HepG2 (cell line): ENCODE measurements around the gene ZNF320. TPM values are rescaled to one million over a fixed set of nuclear protein-coding genes. Genes with fewer than 3 reads are reported as not detected.

Experiments used
- CENPX ChIP-seq: sonication (generic); formaldehyde crosslinking; IDR thresholded peaks from 2 replicates; pipeline ENCODE4 v1.9.0; 2021; ENCODE audit warnings: mild to moderate bottlenecking, missing genetic modification reagents, moderate library complexity
- DNMT3B ChIP-seq: conservative IDR thresholded peaks from 2 replicates; pipeline ENCODE4 v1.6.1; 2016; ENCODE audit warnings: missing biosample characterization, control low read depth
- GZF1 ChIP-seq: sonication (generic); formaldehyde crosslinking; IDR thresholded peaks from 2 replicates; pipeline ENCODE4 v1.5.1; 2020; ENCODE audit warnings: mild to moderate bottlenecking, missing genetic modification reagents
- IRF2 ChIP-seq: IDR thresholded peaks from 2 replicates; pipeline ENCODE4 v1.6.1; 2018; ENCODE audit warnings: missing genetic modification reagents, missing compliant biosample characterization
- IRF9 ChIP-seq: sonication (generic); formaldehyde crosslinking; IDR thresholded peaks from 2 replicates; pipeline ENCODE4 v1.8.0; 2022; ENCODE audit warnings: missing genetic modification reagents, mild to moderate bottlenecking, borderline replicate concordance
- NFKBIZ ChIP-seq: IDR thresholded peaks from 2 replicates; pipeline ENCODE4 v1.6.1; 2018; ENCODE audit warnings: missing genetic modification reagents, missing compliant biosample characterization
- PHF5A ChIP-seq: IDR thresholded peaks from one replicate; pipeline ENCODE4 v1.6.1; 2018; ENCODE audit warnings: low read depth, missing genetic modification reagents; ENCODE audit not compliant: unreplicated experiment
- SRSF1 ChIP-seq: fragments of 200-400 bp; formaldehyde crosslinking; optimal IDR thresholded peaks from 2 replicates; pipeline ENCODE3; 2017; ENCODE audit warnings: mild to moderate bottlenecking, low read depth, low read length, moderate library complexity
- ZBTB40 ChIP-seq, 2 experiments: fragments of 450-650 bp in 1 of 2; sonication (generic) in 1 of 2; formaldehyde crosslinking in 1 of 2; IDR thresholded peaks; 2 replicates each; pipeline versions ENCODE4 v1.6.1 to v1.8.0; 2016 to 2022; ENCODE audit warnings: antibody characterized with exemption in 1 of 2, mild to moderate bottlenecking in 1 of 2, missing genetic modification reagents in 1 of 2
- ZFP37 ChIP-seq: sonication (generic); formaldehyde crosslinking; IDR thresholded peaks from 2 replicates; pipeline ENCODE4 v1.4.0; 2020; ENCODE audit warnings: missing genetic modification reagents, borderline replicate concordance
- ZFP82 ChIP-seq: sonication (generic); formaldehyde crosslinking; IDR thresholded peaks from 2 replicates; pipeline ENCODE4 v1.5.1; 2020; ENCODE audit warnings: mild to moderate bottlenecking, missing genetic modification reagents, borderline replicate concordance
- ZNF577 ChIP-seq: sonication (generic); formaldehyde crosslinking; IDR thresholded peaks from 2 replicates; pipeline ENCODE4 v1.4.0; 2020; ENCODE audit warnings: mild to moderate bottlenecking, low read depth, missing genetic modification reagents, borderline replicate concordance
- ZNF768 ChIP-seq: sonication (generic); formaldehyde crosslinking; IDR thresholded peaks from 2 replicates; pipeline ENCODE4 v1.4.0; 2020; ENCODE audit warnings: missing genetic modification reagents
- ZNF883 ChIP-seq: sonication (generic); formaldehyde crosslinking; IDR thresholded peaks from 2 replicates; pipeline ENCODE4 v1.5.1; 2020; ENCODE audit warnings: mild to moderate bottlenecking, missing genetic modification reagents; ENCODE audit errors: not compliant biosample characterization
- polyA plus RNA-seq, 8 experiments: library from polyadenylated mRNA; depleted of rRNA in 3 of 8; stranded (reverse) in 7 of 8; unstranded in 1 of 8; fragments of >200 nt; fragmentation: Illumina TruSeq in 4 of 8; extraction: Trizol in 4 of 8; gene quantifications; 2 replicates each; pipeline versions ENCODE4 v1.2.1 to v1.2.3, GENCODE V29; 2011 to 2016; ENCODE audit warnings: low read depth in 4 of 8, missing spikeins in 1 of 8, mixed read lengths in 1 of 8; ENCODE audit not compliant: insufficient read depth in 1 of 8
- total RNA-seq, 5 experiments: library from RNA; depleted of rRNA; stranded (reverse); fragments of >200 nt; fragmentation: Illumina TruSeq; extraction: Trizol; gene quantifications; 2 replicates each; pipeline ENCODE4 v1.2.3, GENCODE V29; 2016; ENCODE audit warnings: low read depth in 1 of 5
- TF ChIP-seq, protein P1 (sequence below): fragments of 450-650 bp; IDR thresholded peaks from 2 replicates; pipeline ENCODE4 v1.6.1; 2017
- TF ChIP-seq, protein P2 (sequence below): sonication (generic); formaldehyde crosslinking; IDR thresholded peaks from 2 replicates; pipeline ENCODE4 v1.5.1; 2020; ENCODE audit warnings: missing genetic modification reagents, mild to moderate bottlenecking, borderline replicate concordance

Gene ZNF320
- total and polyA plus RNA-seq, 2 of the 13 experiments (the other 11 are each of a cell fraction or from before 2014, with no cell fraction given): 0.49 TPM; not detected in 1

- no peak for TF ChIP-seq ZFP82 (CRISPR knock-in tag)
- TF ChIP-seq, protein P1, sequence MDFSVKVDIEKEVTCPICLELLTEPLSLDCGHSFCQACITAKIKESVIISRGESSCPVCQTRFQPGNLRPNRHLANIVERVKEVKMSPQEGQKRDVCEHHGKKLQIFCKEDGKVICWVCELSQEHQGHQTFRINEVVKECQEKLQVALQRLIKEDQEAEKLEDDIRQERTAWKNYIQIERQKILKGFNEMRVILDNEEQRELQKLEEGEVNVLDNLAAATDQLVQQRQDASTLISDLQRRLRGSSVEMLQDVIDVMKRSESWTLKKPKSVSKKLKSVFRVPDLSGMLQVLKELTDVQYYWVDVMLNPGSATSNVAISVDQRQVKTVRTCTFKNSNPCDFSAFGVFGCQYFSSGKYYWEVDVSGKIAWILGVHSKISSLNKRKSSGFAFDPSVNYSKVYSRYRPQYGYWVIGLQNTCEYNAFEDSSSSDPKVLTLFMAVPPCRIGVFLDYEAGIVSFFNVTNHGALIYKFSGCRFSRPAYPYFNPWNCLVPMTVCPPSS: no peak
- TF ChIP-seq NFKBIZ (CRISPR knock-in tag): no peak
- no peak for TF ChIP-seq CENPX (CRISPR knock-in tag)
- TF ChIP-seq, protein P2, sequence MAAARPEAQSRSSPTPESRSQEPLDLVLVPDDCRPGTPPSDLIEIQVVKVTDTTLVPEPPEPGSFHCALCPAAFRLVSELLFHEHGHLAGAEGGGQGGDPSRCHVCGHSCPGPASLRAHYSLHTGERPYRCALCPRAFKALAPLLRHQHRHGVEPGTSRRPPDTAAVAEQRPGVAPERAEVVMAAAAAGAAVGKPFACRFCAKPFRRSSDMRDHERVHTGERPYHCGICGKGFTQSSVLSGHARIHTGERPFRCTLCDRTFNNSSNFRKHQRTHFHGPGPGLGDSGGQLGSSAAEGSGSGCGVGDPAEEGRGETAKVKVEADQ (CRISPR knock-in tag): no peak
- no peak for TF ChIP-seq ZNF577 (CRISPR knock-in tag)
- TF ChIP-seq ZNF883 (CRISPR knock-in tag): no peak
- TF ChIP-seq ZFP37 (CRISPR knock-in tag): no peak
- TF ChIP-seq ZBTB40 (IDR thresholded peaks at IDR 0.05): no peak
- TF ChIP-seq ZBTB40 (CRISPR knock-in tag; IDR thresholded peaks at IDR 0.05): no peak
- no peak; the same call in 1 of the 2 replicates for TF ChIP-seq IRF2 (CRISPR knock-in tag)
- TF ChIP-seq DNMT3B (CRISPR knock-in tag): 0 out of 2 replicates have a peak, but pooled peaks have one; percentile 35
- no peak for TF ChIP-seq GZF1 (CRISPR knock-in tag)
- TF ChIP-seq IRF9 (CRISPR knock-in tag): no peak
- TF ChIP-seq PHF5A: no peak
- TF ChIP-seq SRSF1: no peak
- TF ChIP-seq ZNF768 (CRISPR knock-in tag): peak; percentile 36; the same call in 1 of the 2 replicates
Measured at GRCh38 chr19:52942386-52943133, 45.1 kb upstream of the ZNF320 start (continued).
